ENCODE data around the gene WRNIP1.

DNA sequence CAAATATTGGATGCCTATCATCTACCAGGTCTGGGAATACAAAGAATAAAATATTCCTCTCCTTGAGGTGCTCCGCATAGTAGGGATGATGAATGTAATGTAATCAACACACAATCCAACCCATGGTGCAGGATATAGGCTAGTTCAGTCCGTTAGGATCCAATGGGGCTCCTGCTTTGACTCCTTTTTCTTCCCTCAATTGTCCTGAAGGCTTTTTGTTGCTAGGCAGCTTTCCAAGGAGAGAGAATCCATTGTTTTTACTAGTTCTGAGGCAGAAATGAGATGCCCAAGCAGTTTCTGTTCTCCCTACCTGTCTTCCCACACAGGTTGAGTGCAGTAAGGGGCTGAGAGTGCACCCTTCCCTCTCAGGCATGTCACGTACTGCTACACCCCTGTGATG, 12.1 kb downstream of the WRNIP1 start:
- TF ChIP-seq POLR2AphosphoS5 (IDR thresholded peaks at IDR 0.05; ENCODE audit: control insufficient read depth, insufficient read depth, low read depth, low read length) (no peak), PCBP1 (IDR thresholded peaks at IDR 0.05; ENCODE audit: low read depth, low read length, poor library complexity, severe bottlenecking) (no peak), PURB (CRISPR knock-in tag; IDR thresholded peaks at IDR 0.05; ENCODE audit: low read depth) (no peak), ZKSCAN1 (IDR thresholded peaks at IDR 0.05; ENCODE audit: low read depth, low read length) (no peak)
- TF ChIP-seq, protein P1, sequence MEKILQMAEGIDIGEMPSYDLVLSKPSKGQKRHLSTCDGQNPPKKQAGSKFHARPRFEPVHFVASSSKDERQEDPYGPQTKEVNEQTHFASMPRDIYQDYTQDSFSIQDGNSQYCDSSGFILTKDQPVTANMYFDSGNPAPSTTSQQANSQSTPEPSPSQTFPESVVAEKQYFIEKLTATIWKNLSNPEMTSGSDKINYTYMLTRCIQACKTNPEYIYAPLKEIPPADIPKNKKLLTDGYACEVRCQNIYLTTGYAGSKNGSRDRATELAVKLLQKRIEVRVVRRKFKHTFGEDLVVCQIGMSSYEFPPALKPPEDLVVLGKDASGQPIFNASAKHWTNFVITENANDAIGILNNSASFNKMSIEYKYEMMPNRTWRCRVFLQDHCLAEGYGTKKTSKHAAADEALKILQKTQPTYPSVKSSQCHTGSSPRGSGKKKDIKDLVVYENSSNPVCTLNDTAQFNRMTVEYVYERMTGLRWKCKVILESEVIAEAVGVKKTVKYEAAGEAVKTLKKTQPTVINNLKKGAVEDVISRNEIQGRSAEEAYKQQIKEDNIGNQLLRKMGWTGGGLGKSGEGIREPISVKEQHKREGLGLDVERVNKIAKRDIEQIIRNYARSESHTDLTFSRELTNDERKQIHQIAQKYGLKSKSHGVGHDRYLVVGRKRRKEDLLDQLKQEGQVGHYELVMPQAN (IDR thresholded peaks at IDR 0.05; ENCODE audit: borderline replicate concordance) = no peak
- TF ChIP-seq, protein P2, sequence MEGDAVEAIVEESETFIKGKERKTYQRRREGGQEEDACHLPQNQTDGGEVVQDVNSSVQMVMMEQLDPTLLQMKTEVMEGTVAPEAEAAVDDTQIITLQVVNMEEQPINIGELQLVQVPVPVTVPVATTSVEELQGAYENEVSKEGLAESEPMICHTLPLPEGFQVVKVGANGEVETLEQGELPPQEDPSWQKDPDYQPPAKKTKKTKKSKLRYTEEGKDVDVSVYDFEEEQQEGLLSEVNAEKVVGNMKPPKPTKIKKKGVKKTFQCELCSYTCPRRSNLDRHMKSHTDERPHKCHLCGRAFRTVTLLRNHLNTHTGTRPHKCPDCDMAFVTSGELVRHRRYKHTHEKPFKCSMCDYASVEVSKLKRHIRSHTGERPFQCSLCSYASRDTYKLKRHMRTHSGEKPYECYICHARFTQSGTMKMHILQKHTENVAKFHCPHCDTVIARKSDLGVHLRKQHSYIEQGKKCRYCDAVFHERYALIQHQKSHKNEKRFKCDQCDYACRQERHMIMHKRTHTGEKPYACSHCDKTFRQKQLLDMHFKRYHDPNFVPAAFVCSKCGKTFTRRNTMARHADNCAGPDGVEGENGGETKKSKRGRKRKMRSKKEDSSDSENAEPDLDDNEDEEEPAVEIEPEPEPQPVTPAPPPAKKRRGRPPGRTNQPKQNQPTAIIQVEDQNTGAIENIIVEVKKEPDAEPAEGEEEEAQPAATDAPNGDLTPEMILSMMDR (IDR thresholded peaks at IDR 0.05 in 2 of 3, conservative IDR thresholded peaks at IDR 0.05 in 1 of 3; ENCODE audit: insufficient read depth in 2 of 3, low read depth in 1 of 3, low read length in 3 of 3) = no peak
- TF ChIP-seq, protein P3, sequence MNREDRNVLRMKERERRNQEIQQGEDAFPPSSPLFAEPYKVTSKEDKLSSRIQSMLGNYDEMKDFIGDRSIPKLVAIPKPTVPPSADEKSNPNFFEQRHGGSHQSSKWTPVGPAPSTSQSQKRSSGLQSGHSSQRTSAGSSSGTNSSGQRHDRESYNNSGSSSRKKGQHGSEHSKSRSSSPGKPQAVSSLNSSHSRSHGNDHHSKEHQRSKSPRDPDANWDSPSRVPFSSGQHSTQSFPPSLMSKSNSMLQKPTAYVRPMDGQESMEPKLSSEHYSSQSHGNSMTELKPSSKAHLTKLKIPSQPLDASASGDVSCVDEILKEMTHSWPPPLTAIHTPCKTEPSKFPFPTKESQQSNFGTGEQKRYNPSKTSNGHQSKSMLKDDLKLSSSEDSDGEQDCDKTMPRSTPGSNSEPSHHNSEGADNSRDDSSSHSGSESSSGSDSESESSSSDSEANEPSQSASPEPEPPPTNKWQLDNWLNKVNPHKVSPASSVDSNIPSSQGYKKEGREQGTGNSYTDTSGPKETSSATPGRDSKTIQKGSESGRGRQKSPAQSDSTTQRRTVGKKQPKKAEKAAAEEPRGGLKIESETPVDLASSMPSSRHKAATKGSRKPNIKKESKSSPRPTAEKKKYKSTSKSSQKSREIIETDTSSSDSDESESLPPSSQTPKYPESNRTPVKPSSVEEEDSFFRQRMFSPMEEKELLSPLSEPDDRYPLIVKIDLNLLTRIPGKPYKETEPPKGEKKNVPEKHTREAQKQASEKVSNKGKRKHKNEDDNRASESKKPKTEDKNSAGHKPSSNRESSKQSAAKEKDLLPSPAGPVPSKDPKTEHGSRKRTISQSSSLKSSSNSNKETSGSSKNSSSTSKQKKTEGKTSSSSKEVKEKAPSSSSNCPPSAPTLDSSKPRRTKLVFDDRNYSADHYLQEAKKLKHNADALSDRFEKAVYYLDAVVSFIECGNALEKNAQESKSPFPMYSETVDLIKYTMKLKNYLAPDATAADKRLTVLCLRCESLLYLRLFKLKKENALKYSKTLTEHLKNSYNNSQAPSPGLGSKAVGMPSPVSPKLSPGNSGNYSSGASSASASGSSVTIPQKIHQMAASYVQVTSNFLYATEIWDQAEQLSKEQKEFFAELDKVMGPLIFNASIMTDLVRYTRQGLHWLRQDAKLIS (CRISPR knock-in tag; IDR thresholded peaks at IDR 0.05) = no peak
